ENCODE data around the gene VPREB1.

GRCh38 chr22:22210889-22211833 lies 33.4 kb upstream of the VPREB1 start:
- TF ChIP-seq POLR2A (IDR thresholded peaks at IDR 0.05; ENCODE audit: low read length) (no peak), GATA1 (IDR thresholded peaks at IDR 0.05; ENCODE audit: low read depth, low read length) (no peak)

Data from erythroblast (primary cell).